Measurements from ENCODE around the gene GDF9.

- TF ChIP-seq MAX (IDR thresholded peaks at IDR 0.05; ENCODE audit: low read depth, low read length) (no peak), CTCF (IDR thresholded peaks at IDR 0.05; ENCODE audit: low read depth, low read length) (no peak)
Measured at GRCh38 chr5:132901036-132901435, 34.8 kb upstream of the GDF9 start.
